Fibroblast of lung (primary cell): ENCODE data around the gene GNG3.

Experiments
- CTCF ChIP-seq, 2 donors: IDR thresholded peaks in 1 of 2; conservative IDR thresholded peaks in 1 of 2; 1 replicate in 1 of 2; 2 replicates in 1 of 2; pipeline ENCODE4 v1.5.1; 2011 to 2012; ENCODE audit warnings: low read length in 2 of 2, control low read depth in 1 of 2, inconsistent platforms in 1 of 2, low read depth in 1 of 2, mild to moderate bottlenecking in 1 of 2
- EZH2 ChIP-seq: IDR thresholded peaks from 2 replicates; pipeline ENCODE4 v1.5.1; 2012; ENCODE audit warnings: low read length, control low read depth, mild to moderate bottlenecking; ENCODE audit errors: missing control alignments

GRCh38 chr11:62702246-62702645 lies 5.2 kb upstream of the GNG3 start:
- TF ChIP-seq CTCF (conservative IDR thresholded peaks at IDR 0.05 in 1 of 2, IDR thresholded peaks at IDR 0.05 in 1 of 2; ENCODE audit: low read depth in 1 of 2, low read length in 2 of 2) (no peak), EZH2 (no peak)
